HCT116 (cell line): ENCODE measurements around the gene OR2S2. TPM values are rescaled to one million over a fixed set of nuclear protein-coding genes. Genes with fewer than 3 reads are reported as not detected.

ENCODE experiments used
- ATAC-seq: fragments of 200-7000 bp; cut with Tn5 transposase; 2 replicates; pipeline ENCODE4 v1.9.1; 2020; ENCODE audit warnings: mild to moderate bottlenecking, moderate library complexity
- BruUV-seq: library from RNA; stranded (reverse); fragments of 400-500 nt; replicated peaks from 2 replicates; lab custom pipeline; 2021; lab: Mats Ljungman, UMichigan
- CTCF ChIA-PET: fragments of 300-600 bp; sonication (Branson Sonifier 250); formaldehyde crosslinking; loops from one replicate; lab custom pipeline; 2021; ENCODE audit warnings: antibody characterized with exemption; lab: Charles Lee
- POLR2A ChIA-PET: fragments of 300-600, 350-600 bp; sonication (Branson Sonifier 250); formaldehyde crosslinking; loops from one replicate; lab custom pipeline; 2021; ENCODE audit warnings: antibody characterized with exemption; lab: Charles Lee
- RAD21 ChIA-PET, 2 experiments: fragments of 300-600 bp; sonication (Branson Sonifier 250); formaldehyde crosslinking; loops; one replicate each; lab custom pipeline; 2023; ENCODE audit warnings: low total read pairs in 2 of 2; ENCODE audit not compliant: uncharacterized antibody in 2 of 2, unreplicated experiment in 2 of 2, low non-redundant PET in 1 of 2; lab: Charles Lee
- DNase-seq: peaks from one replicate; pipeline ENCODE4 v3.0.0-alpha.2; 2010; ENCODE audit warnings: low read depth, low spot score
- H2AFZ ChIP-seq: fragments of 200-600 bp; shearing (Covaris generic), sonication (generic); 2 replicates; pipeline ENCODE4 v1.6.1; 2017; ENCODE audit warnings: low read depth, mixed run types, mixed read lengths, antibody characterized with exemption, low read length; ENCODE audit not compliant: poor library complexity, severe bottlenecking
- H3K27ac ChIP-seq: 2 replicates; pipeline ENCODE4 v1.5.1; 2012; ENCODE audit warnings: low read depth, low read length
- H3K27me3 ChIP-seq: fragments of 200-600 bp; sonication (generic); 2 replicates; pipeline ENCODE4 v1.6.1; 2016; ENCODE audit warnings: mixed run types, low read length, mixed read lengths; ENCODE audit not compliant: insufficient read depth
- H3K36me3 ChIP-seq, 2 experiments: fragments of 200-500 bp in 1 of 2; fragments of 200-600 bp in 1 of 2; sonication (Bioruptor generic) in 1 of 2; sonication (generic) in 1 of 2; 2 replicates each; pipeline versions ENCODE4 v1.5.1 to v1.6.1; 2014 to 2016; ENCODE audit warnings: low read length in 2 of 2, inconsistent platforms in 1 of 2, mixed read lengths in 1 of 2, mixed run types in 1 of 2; ENCODE audit not compliant: insufficient read depth in 2 of 2, control insufficient read depth in 1 of 2
- H3K4me1 ChIP-seq, 2 experiments: fragments of 200-600 bp in 1 of 2; sonication (generic) in 1 of 2; 2 replicates each; pipeline versions ENCODE4 v1.5.1 to v1.6.1; 2012 to 2017; ENCODE audit warnings: low read length in 2 of 2, inconsistent platforms in 1 of 2, mild to moderate bottlenecking in 1 of 2, mixed read lengths in 1 of 2, mixed run types in 1 of 2, moderate library complexity in 1 of 2; ENCODE audit not compliant: insufficient read depth in 2 of 2, control insufficient read depth in 1 of 2
- H3K4me2 ChIP-seq: fragments of 200-600 bp; sonication (generic); 2 replicates; pipeline ENCODE4 v1.6.1; 2017; ENCODE audit warnings: mixed run types, low read length, mixed read lengths
- H3K4me3 ChIP-seq, 2 experiments: fragments of 200-600 bp in 1 of 2; sonication (generic) in 1 of 2; replicated peaks in 1 of 2; 2 replicates each; pipeline ENCODE4 v1.5.1; 2011 to 2016; ENCODE audit warnings: low read length in 2 of 2, control low read depth in 1 of 2, low read depth in 1 of 2, mild to moderate bottlenecking in 1 of 2, mixed read lengths in 1 of 2, mixed run types in 1 of 2
- H3K79me2 ChIP-seq: fragments of 200-600 bp; sonication (generic); 2 replicates; pipeline ENCODE4 v1.6.1; 2017; ENCODE audit warnings: mild to moderate bottlenecking, mixed run types, low read length, moderate library complexity, mixed read lengths; ENCODE audit not compliant: insufficient read depth
- H3K9ac ChIP-seq: fragments of 200-600 bp; sonication (generic); 2 replicates; pipeline ENCODE4 v1.6.1; 2016; ENCODE audit warnings: low read length, mixed read lengths
- H3K9me2 ChIP-seq: fragments of 200-600 bp; sonication (generic), shearing (Covaris generic); 2 replicates; pipeline ENCODE4 v1.6.1; 2017; ENCODE audit warnings: mixed run types, mild to moderate bottlenecking, moderate library complexity; ENCODE audit not compliant: insufficient read depth
- H3K9me3 ChIP-seq, 2 experiments: fragments of 200-500 bp in 1 of 2; fragments of 200-600 bp in 1 of 2; sonication (Bioruptor generic) in 1 of 2; sonication (generic) in 1 of 2; 2 replicates each; pipeline ENCODE4 v1.6.1; 2014 to 2017; ENCODE audit warnings: low read length in 2 of 2, mixed read lengths in 2 of 2, inconsistent platforms in 1 of 2, low read depth in 1 of 2, mild to moderate bottlenecking in 1 of 2, mixed run types in 1 of 2, moderate library complexity in 1 of 2; ENCODE audit not compliant: control insufficient read depth in 1 of 2, insufficient read depth in 1 of 2
- H4K20me1 ChIP-seq: fragments of 200-600 bp; sonication (generic), shearing (Covaris generic); 2 replicates; pipeline ENCODE4 v1.6.1; 2017; ENCODE audit warnings: mixed run types, mild to moderate bottlenecking, moderate library complexity; ENCODE audit not compliant: insufficient read depth
- CBX3 ChIP-seq: IDR thresholded peaks from 2 replicates; pipeline ENCODE4 v1.6.1; 2012; ENCODE audit warnings: low read depth
- CEBPB ChIP-seq: IDR thresholded peaks from 2 replicates; pipeline ENCODE4 v1.6.1; 2012; ENCODE audit warnings: low read depth
- EGR1 ChIP-seq: IDR thresholded peaks from 2 replicates; pipeline ENCODE4 v1.6.1; 2012; ENCODE audit warnings: low read depth
- EZH2 ChIP-seq: fragments of 200-600 bp; sonication (generic); IDR thresholded peaks from 2 replicates; pipeline ENCODE4 v1.6.1; 2017; ENCODE audit warnings: antibody characterized with exemption, mixed run types
- EZH2phosphoT487 ChIP-seq: fragments of 200-600 bp; IDR thresholded peaks from 2 replicates; pipeline ENCODE4 v1.6.1; 2018; ENCODE audit warnings: antibody characterized with exemption, borderline replicate concordance
- FOSL1 ChIP-seq: IDR thresholded peaks from 2 replicates; pipeline ENCODE4 v1.6.1; 2012; ENCODE audit warnings: low read depth
- JUND ChIP-seq: IDR thresholded peaks from 2 replicates; pipeline ENCODE4 v1.6.1; 2012
- POLR2A ChIP-seq: IDR thresholded peaks from 2 replicates; pipeline ENCODE4 v1.7.0; 2011; ENCODE audit warnings: borderline replicate concordance; ENCODE audit not compliant: insufficient read depth, insufficient read length; ENCODE audit errors: extremely low read depth
- RAD21 ChIP-seq: IDR thresholded peaks from 2 replicates; pipeline ENCODE4 v1.6.1; 2012; ENCODE audit warnings: low read depth, mild to moderate bottlenecking
- SIN3A ChIP-seq: IDR thresholded peaks from 2 replicates; pipeline ENCODE4 v1.6.1; 2012; ENCODE audit warnings: low read depth
- SP1 ChIP-seq: IDR thresholded peaks from 2 replicates; pipeline ENCODE4 v1.6.1; 2012; ENCODE audit warnings: low read depth
- SRF ChIP-seq: IDR thresholded peaks from 2 replicates; pipeline ENCODE4 v1.6.1; 2012; ENCODE audit warnings: low read depth
- YY1 ChIP-seq: IDR thresholded peaks from 2 replicates; pipeline ENCODE4 v1.6.1; 2011; ENCODE audit warnings: low read length, low read depth, moderate library complexity, mild to moderate bottlenecking; ENCODE audit not compliant: insufficient replicate concordance; ENCODE audit errors: extremely low read depth
- ZNF274 ChIP-seq: fragments of 200-500 bp; sonication (Bioruptor generic); IDR thresholded peaks from 2 replicates; pipeline ENCODE4 v1.6.1; 2014; ENCODE audit warnings: mild to moderate bottlenecking, low read depth, low read length, inconsistent platforms
- intact Hi-C: fragments of 100-400 bp; cut with micrococcal nuclease; formaldehyde crosslinking; loops from 2 replicates; pipeline ENCODE4 v1.10.0; 2022
- total RNA-seq: library from RNA; stranded (reverse); gene quantifications from one replicate; pipeline ENCODE4 v1.2.1, GENCODE V29; 2021; ENCODE audit not compliant: unreplicated experiment
- TF ChIP-seq, protein P1 (sequence below): IDR thresholded peaks from 2 replicates; pipeline ENCODE4 v1.6.1; 2011; ENCODE audit warnings: mild to moderate bottlenecking, low read length, moderate library complexity; ENCODE audit not compliant: insufficient replicate concordance; ENCODE audit errors: extremely low read depth
- TF ChIP-seq, protein P2 (sequence below): IDR thresholded peaks from 2 replicates; pipeline ENCODE4 v1.6.1; 2012

The OR2S2 gene
- total RNA-seq, 1 experiment from 2014 or later, result not detected

DNA sequence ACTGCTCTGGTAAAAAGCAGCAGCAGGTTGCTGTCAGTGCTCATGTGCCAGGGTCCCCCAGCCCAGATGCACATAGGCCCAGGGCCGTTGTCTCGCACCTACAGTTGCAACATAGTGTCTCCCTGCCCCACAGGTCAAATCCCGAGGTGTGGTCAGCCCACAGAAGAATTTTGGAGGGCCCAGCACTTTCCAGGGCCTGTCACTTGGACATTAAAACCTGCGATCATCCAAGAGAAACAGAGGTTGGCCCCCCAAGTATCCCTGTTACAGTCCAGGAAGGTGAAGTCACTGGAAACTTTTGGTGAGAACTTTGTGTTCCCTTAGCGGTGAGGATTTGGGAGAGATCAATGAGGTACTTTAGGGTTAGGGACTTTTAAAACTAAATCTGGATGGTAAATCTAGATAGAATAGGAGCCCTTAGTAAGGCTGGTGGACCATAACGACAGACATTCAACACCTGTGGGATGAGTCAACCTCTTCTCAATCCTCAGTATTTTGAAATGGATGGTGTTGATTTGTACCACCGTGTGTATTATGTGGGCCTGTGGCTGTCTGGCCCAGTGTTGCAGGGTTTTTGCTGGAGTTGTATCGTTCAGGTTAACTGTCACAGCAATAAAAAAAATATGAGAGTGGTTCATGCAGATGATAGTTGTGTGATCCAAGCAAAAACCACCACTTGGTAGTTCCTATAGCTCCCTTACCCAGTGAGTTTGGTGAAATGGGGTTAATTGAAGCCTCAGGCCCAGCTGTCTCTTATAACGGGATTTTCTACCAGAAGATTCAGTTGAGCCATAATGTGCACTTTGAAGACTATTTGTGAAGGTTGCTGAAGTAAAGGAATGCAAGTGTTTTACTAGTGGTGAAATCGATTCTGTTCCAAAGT is 19.2 kb downstream of the OR2S2 start:
- no peak overlapping the region for H3K4me3 ChIP-seq
- H4K20me1 ChIP-seq, result no peaks in the 10 kb centered on the region
- no peaks in the 10 kb centered on the region for H3K79me2 ChIP-seq
- no peaks in the 10 kb centered on the region for H3K27me3 ChIP-seq
- H3K36me3 ChIP-seq, result no peaks in the 10 kb centered on the region
- no TSS peak for BruUV-seq
- ATAC-seq, result no peak
- H3K9me3 ChIP-seq, result no peaks in the 10 kb centered on the region
- no peak overlapping the region for H3K9ac ChIP-seq
- DNase-seq, result no peak
- RAD21 ChIA-PET, result no interaction called here
- POLR2A ChIA-PET, result no interaction called here
- no peak overlapping the region for H3K4me2 ChIP-seq
- no peak for TF ChIP-seq POLR2A
- no peak for TF ChIP-seq SIN3A
- no peaks in the 10 kb centered on the region for H3K9me2 ChIP-seq
- H3K4me1 ChIP-seq, result no peaks in the 10 kb centered on the region
- intact Hi-C loops, result no loop called here
- H3K27ac ChIP-seq, result no peak overlapping the region
- H2AFZ ChIP-seq, result no peak overlapping the region
- CTCF ChIA-PET, result no interaction called here

DNA sequence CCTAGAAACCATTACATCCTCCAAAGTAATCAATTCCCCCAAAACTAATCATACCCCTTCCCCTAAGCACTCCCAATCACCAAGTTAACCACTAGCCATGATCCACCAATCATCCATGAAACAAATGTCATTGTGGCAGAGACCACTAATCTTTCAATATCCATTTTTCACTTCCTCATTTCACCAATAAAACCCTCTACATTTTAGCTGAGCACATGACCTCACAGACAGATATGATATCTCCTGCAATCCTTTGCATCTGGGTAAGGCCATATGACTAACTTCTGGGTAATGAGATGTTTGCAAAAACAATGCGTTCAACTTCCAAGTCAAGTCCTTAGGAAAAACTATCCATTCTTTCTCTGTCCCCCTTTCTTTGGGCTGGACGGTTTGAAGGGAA is 20.7 kb downstream of the OR2S2 start:
- no peaks in the 10 kb centered on the region for H3K79me2 ChIP-seq
- BruUV-seq, result no TSS peak
- DNase-seq, result no peak
- intact Hi-C loops, result no loop called here
- ChIA-PET POLR2A (no interaction called here), RAD21 (no interaction called here), CTCF (no interaction called here)
- no peak overlapping the region for H3K4me3 ChIP-seq
- no peaks in the 10 kb centered on the region for H3K36me3 ChIP-seq
- no peaks in the 10 kb centered on the region for H3K4me1 ChIP-seq
- no peak overlapping the region for H3K4me2 ChIP-seq
- H4K20me1 ChIP-seq, result no peaks in the 10 kb centered on the region
- H2AFZ ChIP-seq, result no peak overlapping the region
- ATAC-seq, result no peak
- H3K9ac ChIP-seq, result no peak overlapping the region
- no peaks in the 10 kb centered on the region for H3K27me3 ChIP-seq
- no peak overlapping the region for H3K27ac ChIP-seq
- H3K9me2 ChIP-seq, result no peaks in the 10 kb centered on the region
- TF ChIP-seq EZH2 (no peak), SIN3A (no peak), ZNF274 (no peak), SRF (no peak), EGR1 (no peak), EZH2phosphoT487 (no peak), YY1 (no peak), SP1 (no peak), CEBPB (no peak), CBX3 (no peak), FOSL1 (no peak), RAD21 (no peak), JUND (no peak)
- TF ChIP-seq, protein P1, sequence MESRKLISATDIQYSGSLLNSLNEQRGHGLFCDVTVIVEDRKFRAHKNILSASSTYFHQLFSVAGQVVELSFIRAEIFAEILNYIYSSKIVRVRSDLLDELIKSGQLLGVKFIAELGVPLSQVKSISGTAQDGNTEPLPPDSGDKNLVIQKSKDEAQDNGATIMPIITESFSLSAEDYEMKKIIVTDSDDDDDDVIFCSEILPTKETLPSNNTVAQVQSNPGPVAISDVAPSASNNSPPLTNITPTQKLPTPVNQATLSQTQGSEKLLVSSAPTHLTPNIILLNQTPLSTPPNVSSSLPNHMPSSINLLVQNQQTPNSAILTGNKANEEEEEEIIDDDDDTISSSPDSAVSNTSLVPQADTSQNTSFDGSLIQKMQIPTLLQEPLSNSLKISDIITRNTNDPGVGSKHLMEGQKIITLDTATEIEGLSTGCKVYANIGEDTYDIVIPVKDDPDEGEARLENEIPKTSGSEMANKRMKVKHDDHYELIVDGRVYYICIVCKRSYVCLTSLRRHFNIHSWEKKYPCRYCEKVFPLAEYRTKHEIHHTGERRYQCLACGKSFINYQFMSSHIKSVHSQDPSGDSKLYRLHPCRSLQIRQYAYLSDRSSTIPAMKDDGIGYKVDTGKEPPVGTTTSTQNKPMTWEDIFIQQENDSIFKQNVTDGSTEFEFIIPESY, result no peak
- TF ChIP-seq, protein P2, sequence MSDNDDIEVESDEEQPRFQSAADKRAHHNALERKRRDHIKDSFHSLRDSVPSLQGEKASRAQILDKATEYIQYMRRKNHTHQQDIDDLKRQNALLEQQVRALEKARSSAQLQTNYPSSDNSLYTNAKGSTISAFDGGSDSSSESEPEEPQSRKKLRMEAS, result no peak
- H3K9me3 ChIP-seq, result no peaks in the 10 kb centered on the region
